Testis (tissue), 3 donors: Measurements from ENCODE around the gene UVRAG. TPM values are rescaled to one million over a fixed set of nuclear protein-coding genes. Genes with fewer than 3 reads are reported as not detected.

ENCODE experiments used
- DNase-seq: peaks from one replicate; pipeline ENCODE4 v3.0.0-alpha.2; 2019
- H3K27ac ChIP-seq, 2 donors: fragments of 200-600 bp; sonication (generic); one replicate each; pipeline ENCODE4 v1.5.1; 2019
- H3K27me3 ChIP-seq: fragments of 200-600 bp; sonication (generic); one replicate; pipeline ENCODE4 v1.5.1; 2019
- H3K36me3 ChIP-seq: fragments of 200-600 bp; sonication (generic); one replicate; pipeline ENCODE4 v1.5.1; 2017; ENCODE audit warnings: low read depth; ENCODE audit errors: missing control alignments
- H3K4me1 ChIP-seq: fragments of 200-600 bp; sonication (generic); one replicate; pipeline ENCODE4 v1.5.1; 2019
- H3K4me3 ChIP-seq, 2 donors: fragments of 200-600 bp; sonication (generic); one replicate each; pipeline ENCODE4 v1.5.1; 2017 to 2019
- H3K9me3 ChIP-seq: fragments of 200-600 bp; sonication (generic); one replicate; pipeline ENCODE4 v1.5.1; 2017
- CTCF ChIP-seq, 3 experiments: fragments of 450-650 bp in 2 of 3; fragments of 200-600 bp in 1 of 3; sonication (generic) in 1 of 3; IDR thresholded peaks; one replicate each; pipeline ENCODE4 v1.5.1; 2016 to 2019; ENCODE audit warnings: antibody characterized with exemption in 3 of 3, mild to moderate bottlenecking in 2 of 3, moderate library complexity in 1 of 3
- POLR2A ChIP-seq: fragments of 450-650 bp; IDR thresholded peaks from one replicate; pipeline ENCODE4 v1.6.1; 2017; ENCODE audit warnings: antibody characterized with exemption, mild to moderate bottlenecking, moderate library complexity
- WGBS, 2 donors: methylation state at CpG; one replicate each; pipeline ENCODE4 v1.1.5; 2018; 5-methylcytosine and 5-hydroxymethylcytosine counted together
- intact Hi-C: fragments of 100-400 bp; cut with DNase I; formaldehyde crosslinking; loops from one replicate; pipeline ENCODE4 v1.15.1; 2023; ENCODE audit warnings: low total_unique reads
- polyA plus RNA-seq: library from polyadenylated mRNA; stranded (reverse); fragments of 350-450 nt; fragmentation: Illumina TruSeq; extraction: RNeasy Lipid Tissue Mini Kit (QIAGEN cat#74804); gene quantifications from one replicate; pipeline ENCODE4 v1.2.3, GENCODE V29; 2014; ENCODE audit warnings: low read depth, low replicate concordance; ENCODE audit not compliant: insufficient read depth
- total RNA-seq, 2 donors: library from RNA; depleted of rRNA; stranded (reverse); fragments of >200 nt; gene quantifications; one replicate each; pipeline ENCODE4 v1.2.3, GENCODE V29; 2016

The UVRAG gene
- total and polyA plus RNA-seq, 3 donors from 2014 or later: 10.8 to 22.4 (median 20.1) TPM

GRCh38 chr11:75820645-75821044, 5.6 kb downstream of the UVRAG start:
- H3K4me1 ChIP-seq: peaks cover 16% of the 10 kb centered on the region
- TF ChIP-seq POLR2A: no peak
- TF ChIP-seq CTCF (IDR thresholded peaks at IDR 0.05): no peak
- H3K9me3 ChIP-seq: no peaks in the 10 kb centered on the region
- intact Hi-C loops: no loop called here
- 50 to 100% methylated on average over 1 of the region's 1 CpG for WGBS, 2 donors
- no peak overlapping the region for H3K4me3 ChIP-seq
- DNase-seq: no peak
- H3K36me3 ChIP-seq: no peaks in the 10 kb centered on the region
- no peak overlapping the region for H3K27ac ChIP-seq
- H3K27me3 ChIP-seq: no peaks in the 10 kb centered on the region

- DNase-seq: no peak
- intact Hi-C loops: no loop called here
- whole genome bisulfite sequencing, 2 donors: 73 to 93% methylated on average over 5 of the region's 5 CpGs
- TF ChIP-seq POLR2A (no peak), CTCF (IDR thresholded peaks at IDR 0.05) (no peak)
- Histone ChIP-seq H3K27ac (no peak overlapping the region), H3K9me3 (no peaks in the 10 kb centered on the region), H3K27me3 (no peaks in the 10 kb centered on the region), H3K4me3 (no peak overlapping the region), H3K36me3 (no peaks in the 10 kb centered on the region), H3K4me1 (peaks cover 17% of the 10 kb centered on the region)
Observed at GRCh38 chr11:75821202-75821601, 6.2 kb downstream of the UVRAG start.

- Histone ChIP-seq H3K27me3 (no peaks in the 10 kb centered on the region), H3K4me3 (no peak overlapping the region), H3K9me3 (no peaks in the 10 kb centered on the region), H3K36me3 (no peaks in the 10 kb centered on the region), H3K27ac (no peak overlapping the region), H3K4me1 (peaks cover 6% of the 10 kb centered on the region)
- intact Hi-C loops: no loop called here
- WGBS, 2 donors: 86 to 89% methylated on average over 3 of the region's 3 CpGs
- TF ChIP-seq CTCF (IDR thresholded peaks at IDR 0.05): no peak
- TF ChIP-seq POLR2A: no peak
- no peak for DNase-seq
Observed at GRCh38 chr11:75822541-75822940, 7.5 kb downstream of the UVRAG start.

GRCh38 chr11:75823415-75823814, 8.4 kb downstream of the UVRAG start:
- no peak for TF ChIP-seq CTCF (IDR thresholded peaks at IDR 0.05)
- no peak for TF ChIP-seq POLR2A
- Histone ChIP-seq H3K4me3 (no peak overlapping the region), H3K4me1 (peaks cover 6% of the 10 kb centered on the region), H3K9me3 (no peaks in the 10 kb centered on the region), H3K27ac (peak overlapping the region in 1 of 2 donors; percentile 16), H3K36me3 (no peaks in the 10 kb centered on the region), H3K27me3 (no peaks in the 10 kb centered on the region)
- 90 to 93% methylated on average over 4 of the region's 4 CpGs for WGBS, 2 donors
- intact Hi-C loops: no loop called here
- DNase-seq: no peak

GRCh38 chr11:75823946-75824345, 8.9 kb downstream of the UVRAG start:
- no peaks in the 10 kb centered on the region for H3K9me3 ChIP-seq
- H3K27me3 ChIP-seq: no peaks in the 10 kb centered on the region
- 41 to 59% methylated on average over 4 of the region's 4 CpGs for WGBS, 2 donors
- H3K27ac ChIP-seq: peak overlapping the region in 1 of 2 donors; percentile 28
- H3K4me1 ChIP-seq: peaks cover 6% of the 10 kb centered on the region
- H3K36me3 ChIP-seq: no peaks in the 10 kb centered on the region
- intact Hi-C loops: no loop called here
- no peak for DNase-seq
- TF ChIP-seq POLR2A (no peak), CTCF (IDR thresholded peaks at IDR 0.05) (no peak)
- H3K4me3 ChIP-seq: no peak overlapping the region
